GM18505 (cell line): ENCODE data around the gene MDGA2.

Experiments
- ATAC-seq: cut with Tn5 transposase; IDR thresholded peaks from one replicate; pipeline ENCODE4 v1.9.1; 2021; ENCODE audit not compliant: unreplicated experiment
- POLR2A ChIP-seq: IDR thresholded peaks from 4 replicates; pipeline ENCODE4 v1.6.1; 2011; ENCODE audit warnings: borderline replicate concordance; ENCODE audit not compliant: insufficient read depth, insufficient read length; ENCODE audit errors: extremely low read depth

MDGA2 gene

DNA sequence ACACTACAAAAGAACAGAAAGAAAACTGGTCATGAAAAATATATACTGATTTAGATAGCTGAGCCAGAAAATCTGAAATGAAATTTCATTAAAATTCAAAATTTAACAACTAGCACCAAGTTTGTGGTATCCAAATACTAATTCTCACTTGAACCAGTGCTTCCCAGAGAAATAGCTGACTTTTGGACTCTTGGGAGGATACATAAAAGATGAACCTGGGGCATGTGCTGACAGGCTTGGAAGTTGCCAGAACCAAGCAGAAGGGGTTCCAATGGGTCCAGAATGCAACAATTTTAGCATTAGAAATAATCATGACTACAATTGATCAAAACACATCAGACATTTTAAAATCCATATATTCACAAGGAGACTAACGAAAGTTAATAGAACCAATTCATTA is 175.0 kb downstream of the MDGA2 start:
- no peak for TF ChIP-seq POLR2A
- no peak for ATAC-seq

DNA sequence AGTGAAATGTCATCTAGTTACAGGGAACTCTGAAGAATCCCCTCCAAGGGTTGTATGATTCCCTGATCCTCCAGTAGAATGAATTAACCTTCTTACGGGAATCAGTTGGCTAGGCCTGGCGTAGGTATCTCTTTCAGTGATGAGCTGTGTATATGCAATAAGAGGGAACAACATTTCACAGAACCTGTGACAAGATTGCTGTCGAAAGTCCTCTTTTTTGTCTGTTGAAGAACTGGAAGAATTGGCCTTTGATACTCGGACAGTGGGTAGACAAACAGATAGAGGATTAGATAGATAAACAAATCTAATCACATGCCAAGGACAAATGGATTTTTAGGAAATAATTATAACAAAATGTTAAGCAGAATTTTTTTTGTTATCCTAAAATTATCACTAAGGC is 184.6 kb downstream of the MDGA2 start:
- ATAC-seq = no peak
- no peak for TF ChIP-seq POLR2A

DNA sequence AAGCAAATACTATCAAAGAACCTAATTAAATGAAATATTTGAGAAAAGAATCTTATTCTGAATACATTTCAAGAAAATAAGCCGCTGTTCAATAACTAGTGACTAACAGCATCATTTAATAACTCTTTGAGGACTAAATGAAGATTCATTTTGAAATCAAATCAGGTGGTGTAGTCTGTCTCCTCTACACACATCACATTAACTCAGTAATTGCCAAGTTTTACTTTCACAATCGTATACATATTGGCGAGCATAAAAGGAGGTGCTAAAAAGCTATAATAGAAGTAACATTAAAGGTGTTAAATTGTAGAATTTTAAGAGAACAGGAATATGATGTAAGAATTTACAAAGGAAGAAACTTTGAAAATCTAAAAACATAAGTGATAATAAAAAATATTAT is 185.1 kb downstream of the MDGA2 start:
- no peak for ATAC-seq
- no peak for TF ChIP-seq POLR2A

DNA sequence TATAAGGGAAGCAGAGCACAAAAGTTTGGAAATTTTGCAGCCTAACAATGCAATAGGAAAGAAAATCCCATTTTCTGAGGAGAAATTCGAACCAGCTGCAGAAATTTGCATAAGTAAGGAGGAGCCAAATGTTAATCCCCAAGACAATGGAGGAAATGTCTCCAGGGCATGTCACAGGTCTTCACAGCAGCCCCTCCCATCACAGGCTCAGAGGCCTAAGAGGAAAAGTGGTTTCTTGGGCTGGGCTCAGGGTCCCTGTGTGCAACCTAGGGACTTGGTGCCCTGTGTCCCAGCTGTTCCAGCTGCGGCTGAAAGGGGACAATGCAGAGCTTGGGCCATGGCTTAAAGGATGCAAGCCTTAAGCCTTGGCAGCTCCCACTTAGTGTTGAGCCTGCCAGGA is 190.0 kb downstream of the MDGA2 start:
- no peak for ATAC-seq
- TF ChIP-seq POLR2A = no peak

DNA sequence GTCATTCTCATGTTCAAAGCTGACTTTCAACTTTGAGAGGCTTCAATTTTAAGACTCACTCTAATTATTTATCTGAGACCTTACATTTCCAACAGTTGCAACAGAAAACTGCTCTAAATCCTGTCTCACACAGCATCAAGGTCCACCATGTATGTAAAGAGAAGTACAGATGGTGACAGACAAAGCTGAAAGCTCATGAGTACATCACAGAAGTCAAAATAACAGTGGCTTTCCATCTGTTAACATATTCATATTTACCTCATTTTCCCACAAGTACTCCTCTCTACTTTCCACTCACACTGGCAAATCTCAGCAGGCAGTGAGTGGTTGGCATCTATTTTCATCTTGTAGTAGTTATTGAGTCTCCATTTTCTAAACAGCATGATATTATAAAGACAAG is 192.0 kb downstream of the MDGA2 start:
- TF ChIP-seq POLR2A = no peak
- ATAC-seq = no peak

DNA sequence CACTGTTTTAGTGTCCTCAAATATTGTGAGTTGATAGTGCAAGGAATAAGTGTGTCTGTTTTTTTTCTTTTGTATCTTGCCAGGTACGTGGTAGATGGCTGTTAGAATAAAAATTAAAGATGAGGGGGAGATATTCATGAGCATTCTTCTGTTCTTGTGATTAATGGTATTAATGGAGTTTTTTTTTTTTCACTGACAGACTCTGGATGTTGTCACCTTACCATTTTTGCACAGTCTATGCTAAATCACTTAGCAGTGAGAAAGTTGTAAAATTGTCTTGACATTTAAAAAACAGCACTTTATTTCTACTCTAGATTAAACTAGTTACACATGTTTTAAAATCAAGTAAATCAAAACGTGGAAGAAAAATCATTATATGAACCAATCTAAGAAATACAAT is 204.3 kb downstream of the MDGA2 start:
- ATAC-seq = no peak
- TF ChIP-seq POLR2A = no peak

DNA sequence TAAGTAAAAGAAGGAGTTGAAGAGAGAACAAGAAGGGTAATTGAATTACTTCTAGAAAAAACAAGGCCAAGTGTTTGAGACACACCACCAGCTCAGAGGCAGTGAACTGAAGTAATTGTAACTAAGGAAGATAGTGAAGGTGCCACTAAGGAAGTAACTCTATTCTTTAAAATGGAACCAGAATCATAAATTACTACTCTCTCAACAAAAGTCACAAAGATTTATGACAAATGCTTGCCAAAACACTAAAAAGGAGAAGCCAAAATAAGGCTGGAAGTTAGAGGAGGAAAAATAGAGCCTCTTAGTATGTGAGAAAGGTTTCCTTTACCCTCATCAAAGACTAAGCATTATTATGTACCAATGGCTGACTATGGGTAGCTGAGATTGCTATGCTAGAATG is 208.5 kb downstream of the MDGA2 start:
- no peak for TF ChIP-seq POLR2A
- ATAC-seq = no peak

DNA sequence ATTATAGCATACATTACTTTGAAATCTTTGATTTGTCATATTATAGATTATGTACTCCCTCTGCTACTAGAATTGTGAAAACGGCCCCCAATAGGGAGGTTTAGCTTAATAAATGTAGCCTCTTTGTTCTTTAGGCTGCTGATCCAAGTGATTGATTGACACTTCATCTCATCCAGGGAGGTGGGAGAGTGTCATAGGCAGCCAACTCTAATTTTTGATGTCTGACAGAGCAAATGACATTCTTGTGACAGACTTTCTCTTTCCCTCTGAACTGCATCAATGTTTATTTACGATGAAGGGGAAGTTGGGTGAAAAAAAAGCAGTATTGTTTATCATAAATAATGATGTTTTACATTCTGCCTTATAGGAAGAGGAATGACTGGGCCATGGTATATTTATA is 221.4 kb downstream of the MDGA2 start:
- no peak for TF ChIP-seq POLR2A
- ATAC-seq = no peak

DNA sequence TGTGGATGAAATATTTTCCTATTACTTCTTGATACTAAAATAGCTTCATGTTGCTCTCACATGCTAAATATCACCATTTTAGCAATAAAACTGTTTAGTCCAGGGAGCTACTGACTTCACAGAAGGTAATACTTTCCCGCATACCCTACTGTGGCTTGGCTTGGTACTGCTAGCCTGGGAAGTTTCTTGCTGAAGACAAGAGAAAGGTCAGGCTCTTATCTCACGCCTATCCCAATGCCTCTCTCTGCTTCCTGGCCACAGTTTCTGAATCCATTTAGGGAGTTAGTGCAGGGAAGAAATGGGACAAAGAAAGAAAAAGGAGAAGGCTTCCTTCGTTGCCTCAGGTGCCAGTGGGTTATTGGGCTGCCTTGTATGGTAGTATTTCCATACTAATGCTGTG is 228.3 kb downstream of the MDGA2 start:
- no peak for ATAC-seq
- TF ChIP-seq POLR2A = no peak

DNA sequence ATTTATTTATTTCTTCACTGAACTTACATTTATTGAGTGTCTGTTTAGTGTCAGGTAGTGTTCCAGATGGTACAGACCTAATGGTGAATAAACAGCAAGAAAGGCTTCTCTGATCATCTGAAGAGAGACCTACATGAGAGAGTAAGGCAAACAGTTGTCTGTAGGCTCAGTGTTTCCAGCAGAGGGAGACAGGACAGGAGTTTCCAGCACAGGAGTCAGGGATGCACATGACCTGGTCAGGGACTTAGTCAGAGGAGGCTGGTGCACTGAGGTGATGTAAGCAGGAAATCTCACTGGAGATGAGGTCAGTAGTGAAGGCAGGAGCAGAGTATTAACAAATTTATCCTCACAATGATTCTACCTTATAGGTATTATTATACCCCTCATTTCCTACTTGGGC is 233.2 kb downstream of the MDGA2 start:
- no peak for ATAC-seq
- no peak for TF ChIP-seq POLR2A

DNA sequence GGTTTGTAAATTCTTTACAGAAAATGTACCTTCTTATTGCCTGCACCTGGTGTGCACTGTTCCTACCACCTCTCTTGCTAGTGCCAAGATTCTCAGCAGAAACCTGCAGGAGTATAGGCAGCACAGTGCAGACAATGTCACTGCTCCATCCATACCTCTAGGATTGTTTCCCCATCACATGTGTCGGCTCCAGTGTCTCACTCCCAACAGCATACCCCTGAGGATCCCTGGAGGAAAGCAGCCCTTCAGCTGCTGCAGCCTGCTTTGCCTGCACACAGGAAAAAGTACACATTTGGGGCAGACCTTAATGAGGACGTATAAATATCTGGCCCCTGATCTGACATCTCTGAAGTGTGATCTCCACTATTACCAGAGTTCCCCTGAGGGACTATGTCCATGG is 235.5 kb downstream of the MDGA2 start:
- TF ChIP-seq POLR2A = no peak
- no peak for ATAC-seq

DNA sequence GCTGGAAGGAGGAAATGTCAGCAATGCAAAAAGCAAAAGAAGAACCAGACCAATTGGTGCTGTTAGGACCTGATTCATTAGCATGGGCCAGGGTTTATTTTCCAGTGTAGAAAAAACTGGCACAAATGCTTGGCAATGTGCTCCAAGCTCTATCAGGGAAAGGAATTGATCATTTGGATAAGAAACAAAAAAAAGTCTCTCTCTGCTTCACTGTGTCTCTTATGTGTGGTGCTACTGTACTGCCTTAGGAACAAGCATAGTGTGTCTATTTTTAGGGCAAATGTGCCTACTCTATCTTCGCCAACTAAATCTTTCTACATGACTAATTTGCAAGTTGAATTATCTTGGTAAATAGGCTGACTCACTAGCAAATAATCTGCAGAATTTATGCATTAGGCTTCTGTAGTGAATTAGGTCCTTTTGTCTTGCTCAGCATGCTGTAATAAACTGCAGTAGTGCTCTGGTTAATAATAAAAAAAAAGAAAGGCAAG is 236.7 kb downstream of the MDGA2 start:
- no peak for ATAC-seq
- TF ChIP-seq POLR2A = no peak

DNA sequence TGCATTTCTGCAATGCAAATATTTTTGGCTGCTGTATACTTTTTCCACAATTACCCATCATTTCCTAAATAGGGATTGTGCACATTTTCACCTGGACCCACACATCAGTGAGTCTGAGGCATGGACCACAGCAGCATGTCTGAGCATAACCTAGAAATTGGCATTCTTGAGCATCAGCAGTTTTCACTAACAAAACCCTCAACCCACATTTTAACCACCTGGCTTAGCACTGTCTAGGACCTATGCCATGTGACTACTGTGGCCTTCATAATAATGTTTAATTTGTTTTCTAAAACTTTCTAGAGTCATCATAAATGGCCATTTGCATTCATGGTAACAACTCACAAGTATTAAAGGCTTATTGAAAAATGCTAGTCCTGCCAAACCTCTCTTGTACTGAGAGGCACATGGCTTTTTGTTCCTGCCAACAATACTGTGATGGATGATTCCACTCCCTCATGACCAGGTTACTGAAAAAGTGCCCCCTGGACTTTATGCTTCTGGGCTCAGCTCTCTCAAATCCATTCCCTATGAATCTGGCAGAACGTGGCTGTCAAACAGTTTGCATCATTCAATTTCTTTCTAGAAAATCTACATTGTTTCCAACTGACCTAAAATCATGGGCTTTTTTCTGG is 240.0 kb downstream of the MDGA2 start:
- TF ChIP-seq POLR2A = no peak
- no peak for ATAC-seq

DNA sequence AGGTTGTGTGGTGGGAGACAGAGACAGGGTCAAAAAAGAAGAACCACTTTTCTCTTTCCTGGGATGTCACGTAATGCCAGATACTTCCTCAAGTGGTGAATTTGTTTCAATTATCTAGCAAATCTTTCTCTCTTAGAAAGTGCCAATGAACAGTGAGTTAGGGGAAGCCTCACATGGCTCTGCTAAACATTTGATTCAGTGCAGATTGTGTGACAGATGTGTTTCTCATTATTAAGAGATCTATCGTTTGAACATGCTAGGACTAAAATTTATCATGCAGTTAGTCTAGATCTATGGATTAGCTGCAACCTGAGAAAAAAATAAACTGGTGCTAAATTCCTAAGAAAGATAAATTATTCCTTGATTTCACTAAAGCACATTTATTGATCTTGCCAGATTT is 247.8 kb downstream of the MDGA2 start:
- no peak for ATAC-seq
- no peak for TF ChIP-seq POLR2A

DNA sequence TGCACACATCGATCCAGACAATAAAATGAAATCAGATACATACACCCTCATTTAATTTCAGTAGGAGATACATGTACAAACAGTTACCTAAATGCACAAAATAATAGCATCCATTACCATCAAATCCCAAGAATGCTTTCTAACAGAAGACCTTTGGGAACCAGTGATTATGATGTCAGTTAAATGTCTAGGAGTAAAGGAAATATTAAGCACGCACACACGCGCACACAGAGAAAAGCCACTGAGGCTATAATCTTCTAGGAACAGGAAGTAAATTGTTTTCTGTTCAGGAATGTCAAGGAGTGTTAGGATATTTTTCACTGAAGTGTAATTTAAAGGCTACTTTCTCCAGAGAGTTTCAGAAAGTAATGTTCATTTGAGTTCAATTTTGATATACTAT is 250.1 kb downstream of the MDGA2 start:
- TF ChIP-seq POLR2A = no peak
- no peak for ATAC-seq
